Prostate gland (tissue), 2 donors: ENCODE results near the gene PRKAG2.

ENCODE experiments used
- CTCF ChIP-seq, 4 experiments: fragments of 200-600 bp in 2 of 4; fragments of 450-650 bp in 2 of 4; sonication (generic) in 2 of 4; IDR thresholded peaks; 1 replicate in 3 of 4; 2 replicates in 1 of 4; pipeline ENCODE4 v1.5.1; 2016 to 2019; ENCODE audit warnings: antibody characterized with exemption in 4 of 4, mild to moderate bottlenecking in 2 of 4, moderate library complexity in 2 of 4
- POLR2A ChIP-seq: fragments of 450-650 bp; IDR thresholded peaks from one replicate; pipeline ENCODE4 v1.6.1; 2016; ENCODE audit warnings: antibody characterized with exemption, mild to moderate bottlenecking

- TF ChIP-seq CTCF (IDR thresholded peaks at IDR 0.05) (no peak), POLR2A (no peak)
Observed at GRCh38 chr7:151852486-151853396, 24.2 kb downstream of the PRKAG2 start.
